HEK293 (cell line): ENCODE results near the gene SHISA6.

ENCODE experiments used
- BCL11A ChIP-seq: fragments of 450-650 bp; formaldehyde crosslinking; IDR thresholded peaks from 2 replicates; pipeline ENCODE4 v1.5.1; 2016; ENCODE audit warnings: low read depth, missing biosample characterization, missing genetic modification characterization
- KLF1 ChIP-seq: fragments of 450-650 bp; formaldehyde crosslinking; IDR thresholded peaks from 2 replicates; pipeline ENCODE4 v1.5.1; 2016; ENCODE audit warnings: missing biosample characterization, missing genetic modification characterization
- TRIM28 ChIP-seq: IDR thresholded peaks from 2 replicates; pipeline ENCODE4 v1.6.1; 2011; ENCODE audit warnings: low read length, control low read depth, borderline replicate concordance
- ZBTB21 ChIP-seq: fragments of 450-650 bp; formaldehyde crosslinking; IDR thresholded peaks from 2 replicates; pipeline ENCODE4 v1.5.1; 2017; ENCODE audit warnings: missing biosample characterization, missing genetic modification characterization
- ZEB2 ChIP-seq: fragments of 450-650 bp; formaldehyde crosslinking; IDR thresholded peaks from 2 replicates; pipeline ENCODE4 v1.5.1; 2016; ENCODE audit warnings: missing biosample characterization, missing genetic modification characterization
- ZNF114 ChIP-seq: fragments of 450-650 bp; formaldehyde crosslinking; IDR thresholded peaks from 2 replicates; pipeline ENCODE4 v1.5.0; 2017; ENCODE audit warnings: missing biosample characterization, missing genetic modification characterization
- ZNF274 ChIP-seq, 2 experiments: fragments of 200-500 bp in 1 of 2; fragments of 450-650 bp in 1 of 2; sonication (Bioruptor generic) in 1 of 2; formaldehyde crosslinking in 1 of 2; IDR thresholded peaks; 2 replicates each; pipeline versions ENCODE4 v1.5.1 to v1.6.1; 2014 to 2016; ENCODE audit warnings: borderline replicate concordance in 1 of 2, inconsistent platforms in 1 of 2, low read length in 1 of 2, missing biosample characterization in 1 of 2, missing genetic modification characterization in 1 of 2
- ZNF510 ChIP-seq: fragments of 450-650 bp; formaldehyde crosslinking; IDR thresholded peaks from 2 replicates; pipeline ENCODE4 v1.5.1; 2018; ENCODE audit warnings: mild to moderate bottlenecking, missing genetic modification characterization, missing biosample characterization; ENCODE audit not compliant: insufficient replicate concordance
- ZNF670 ChIP-seq: fragments of 450-650 bp; formaldehyde crosslinking; IDR thresholded peaks from 2 replicates; pipeline ENCODE4 v1.5.1; 2016; ENCODE audit warnings: missing biosample characterization, missing genetic modification characterization, low read depth
- ZNF747 ChIP-seq: fragments of 450-650 bp; formaldehyde crosslinking; IDR thresholded peaks from 2 replicates; pipeline ENCODE4 v1.5.1; 2016; ENCODE audit warnings: missing biosample characterization, missing genetic modification characterization
- ZNF768 ChIP-seq: fragments of 450-650 bp; formaldehyde crosslinking; IDR thresholded peaks from 2 replicates; pipeline ENCODE4 v1.5.1; 2018; ENCODE audit warnings: missing biosample characterization, mild to moderate bottlenecking, missing genetic modification characterization
- TF ChIP-seq, protein P1 (sequence below): fragments of 450-650 bp; formaldehyde crosslinking; IDR thresholded peaks from 2 replicates; pipeline ENCODE4 v1.5.1; 2016; ENCODE audit warnings: missing biosample characterization, missing genetic modification characterization
- TF ChIP-seq, protein P2 (sequence below): fragments of 450-650 bp; formaldehyde crosslinking; IDR thresholded peaks from 2 replicates; pipeline ENCODE4 v1.5.1; 2016; ENCODE audit warnings: missing biosample characterization, missing genetic modification characterization, borderline replicate concordance

DNA sequence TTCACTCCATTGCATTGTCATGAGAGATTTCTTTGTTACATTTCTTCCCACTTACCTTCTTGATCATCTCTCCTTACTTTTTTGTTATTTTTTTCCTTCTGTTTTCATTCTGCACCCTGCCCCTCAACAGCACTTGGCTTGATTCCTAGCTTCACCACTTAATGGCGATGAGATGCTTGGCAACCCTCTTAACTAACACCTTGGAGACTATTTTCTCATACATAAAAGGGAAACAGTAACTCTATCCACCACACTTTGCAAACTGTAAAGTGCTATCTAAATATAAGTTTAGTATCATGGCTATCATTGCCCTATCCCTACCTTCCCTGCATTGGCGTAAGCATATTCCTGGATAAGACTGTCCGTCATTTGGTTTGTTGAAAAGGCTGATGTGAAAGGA lies 177.3 kb downstream of the SHISA6 start:
- TF ChIP-seq, protein P1, sequence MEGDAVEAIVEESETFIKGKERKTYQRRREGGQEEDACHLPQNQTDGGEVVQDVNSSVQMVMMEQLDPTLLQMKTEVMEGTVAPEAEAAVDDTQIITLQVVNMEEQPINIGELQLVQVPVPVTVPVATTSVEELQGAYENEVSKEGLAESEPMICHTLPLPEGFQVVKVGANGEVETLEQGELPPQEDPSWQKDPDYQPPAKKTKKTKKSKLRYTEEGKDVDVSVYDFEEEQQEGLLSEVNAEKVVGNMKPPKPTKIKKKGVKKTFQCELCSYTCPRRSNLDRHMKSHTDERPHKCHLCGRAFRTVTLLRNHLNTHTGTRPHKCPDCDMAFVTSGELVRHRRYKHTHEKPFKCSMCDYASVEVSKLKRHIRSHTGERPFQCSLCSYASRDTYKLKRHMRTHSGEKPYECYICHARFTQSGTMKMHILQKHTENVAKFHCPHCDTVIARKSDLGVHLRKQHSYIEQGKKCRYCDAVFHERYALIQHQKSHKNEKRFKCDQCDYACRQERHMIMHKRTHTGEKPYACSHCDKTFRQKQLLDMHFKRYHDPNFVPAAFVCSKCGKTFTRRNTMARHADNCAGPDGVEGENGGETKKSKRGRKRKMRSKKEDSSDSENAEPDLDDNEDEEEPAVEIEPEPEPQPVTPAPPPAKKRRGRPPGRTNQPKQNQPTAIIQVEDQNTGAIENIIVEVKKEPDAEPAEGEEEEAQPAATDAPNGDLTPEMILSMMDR = no peak
- TF ChIP-seq BCL11A (no peak), ZBTB21 (tag by site-specific recombination) (no peak), ZNF768 (no peak), ZNF670 (no peak), ZEB2 (tag by site-specific recombination) (no peak), ZNF114 (tag by site-specific recombination) (no peak), ZNF747 (tag by site-specific recombination) (no peak), ZNF274 (IDR thresholded peaks at IDR 0.05; ENCODE audit: low read length) (no peak), ZNF274 (tag by site-specific recombination; IDR thresholded peaks at IDR 0.05; ENCODE audit: borderline replicate concordance) (no peak), KLF1 (tag by site-specific recombination) (no peak), TRIM28 (no peak), ZNF510 (no peak)
- TF ChIP-seq, protein P2, sequence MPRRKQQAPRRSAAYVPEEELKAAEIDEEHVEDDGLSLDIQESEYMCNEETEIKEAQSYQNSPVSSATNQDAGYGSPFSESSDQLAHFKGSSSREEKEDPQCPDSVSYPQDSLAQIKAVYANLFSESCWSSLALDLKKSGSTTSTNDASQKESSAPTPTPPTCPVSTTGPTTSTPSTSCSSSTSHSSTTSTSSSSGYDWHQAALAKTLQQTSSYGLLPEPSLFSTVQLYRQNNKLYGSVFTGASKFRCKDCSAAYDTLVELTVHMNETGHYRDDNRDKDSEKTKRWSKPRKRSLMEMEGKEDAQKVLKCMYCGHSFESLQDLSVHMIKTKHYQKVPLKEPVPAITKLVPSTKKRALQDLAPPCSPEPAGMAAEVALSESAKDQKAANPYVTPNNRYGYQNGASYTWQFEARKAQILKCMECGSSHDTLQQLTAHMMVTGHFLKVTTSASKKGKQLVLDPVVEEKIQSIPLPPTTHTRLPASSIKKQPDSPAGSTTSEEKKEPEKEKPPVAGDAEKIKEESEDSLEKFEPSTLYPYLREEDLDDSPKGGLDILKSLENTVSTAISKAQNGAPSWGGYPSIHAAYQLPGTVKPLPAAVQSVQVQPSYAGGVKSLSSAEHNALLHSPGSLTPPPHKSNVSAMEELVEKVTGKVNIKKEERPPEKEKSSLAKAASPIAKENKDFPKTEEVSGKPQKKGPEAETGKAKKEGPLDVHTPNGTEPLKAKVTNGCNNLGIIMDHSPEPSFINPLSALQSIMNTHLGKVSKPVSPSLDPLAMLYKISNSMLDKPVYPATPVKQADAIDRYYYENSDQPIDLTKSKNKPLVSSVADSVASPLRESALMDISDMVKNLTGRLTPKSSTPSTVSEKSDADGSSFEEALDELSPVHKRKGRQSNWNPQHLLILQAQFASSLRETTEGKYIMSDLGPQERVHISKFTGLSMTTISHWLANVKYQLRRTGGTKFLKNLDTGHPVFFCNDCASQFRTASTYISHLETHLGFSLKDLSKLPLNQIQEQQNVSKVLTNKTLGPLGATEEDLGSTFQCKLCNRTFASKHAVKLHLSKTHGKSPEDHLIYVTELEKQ (tag by site-specific recombination) = no peak
